Activated T-helper 2 cell treated with anti-CD3 and anti-CD28 coated beads, Interferon-gamma antibody, Interleukin-2, Interleukin-4, amounts not matched to agents 10 μg/mL and 5 μg/mL and 100 μg/mL, durations not matched to agents 14 hours and 24 hours and 36 hours (primary cell): Measurements from ENCODE around the gene CTBP2. TPM values are rescaled to one million over a fixed set of nuclear protein-coding genes. Genes with fewer than 3 reads are reported as not detected.

ENCODE experiments used
- DNase-seq: peaks from one replicate; pipeline ENCODE4 v3.0.0; 2021; ENCODE audit warnings: low spot score
- H3K27ac Mint-ChIP-seq: one replicate; pipeline ENCODE4 v1.8.0; 2021; ENCODE audit warnings: mixed read lengths
- H3K27me3 Mint-ChIP-seq: one replicate; pipeline ENCODE4 v1.8.0; 2021; ENCODE audit warnings: low read depth, mixed read lengths
- H3K36me3 Mint-ChIP-seq: one replicate; pipeline ENCODE4 v1.8.0; 2021; ENCODE audit warnings: low read depth, mixed read lengths
- H3K4me1 Mint-ChIP-seq: one replicate; pipeline ENCODE4 v1.8.0; 2021; ENCODE audit warnings: low read depth, mixed read lengths
- H3K4me3 Mint-ChIP-seq: one replicate; pipeline ENCODE4 v1.8.0; 2021; ENCODE audit warnings: low read depth, mild to moderate bottlenecking, moderate library complexity, mixed read lengths
- H3K9me3 Mint-ChIP-seq: one replicate; pipeline ENCODE4 v1.8.0; 2021; ENCODE audit warnings: mixed read lengths
- intact Hi-C: fragments of 100-400 bp; cut with micrococcal nuclease; formaldehyde crosslinking; loops from one replicate; pipeline ENCODE4 v1.15.1; 2023
- total RNA-seq: library from RNA; stranded (reverse); gene quantifications from 2 replicates; pipeline ENCODE4 v1.2.3, GENCODE V29; 2022

The CTBP2 gene
- total RNA-seq: 0.41 and 0.48 TPM in 2 replicates

- peaks cover 3% of the 10 kb centered on the region for H3K4me1 Mint-ChIP-seq
- H3K4me3 Mint-ChIP-seq: peak within 1 kb of the TSS; percentile 33
- no peaks in the 10 kb centered on the region for H3K9me3 Mint-ChIP-seq
- no peak for DNase-seq
- H3K27ac Mint-ChIP-seq: no peak within 1 kb of the TSS
- H3K27me3 Mint-ChIP-seq: peaks cover 55% of the 10 kb centered on the region
- intact Hi-C loops: no loop called here
- H3K36me3 Mint-ChIP-seq: no peaks in the 10 kb centered on the region
These were observed at the start of gene CTBP2 for GRCh38 chr10:125159932-125160855. Gene CTBP2, minus strand, starts transcription at chr10:125160563.

- intact Hi-C loops: no loop called here
- Mint-ChIP-seq H3K9me3 (no peaks in the 10 kb centered on the region), H3K36me3 (no peaks in the 10 kb centered on the region), H3K27ac (no peak overlapping the region), H3K4me1 (no peaks in the 10 kb centered on the region), H3K4me3 (no peak overlapping the region), H3K27me3 (no peaks in the 10 kb centered on the region)
- no peak for DNase-seq
These were observed 49.4 kb upstream of the CTBP2 start for GRCh38 chr10:125209591-125210355.

GRCh38 chr10:125208854-125209565 lies 48.6 kb upstream of the CTBP2 start:
- intact Hi-C loops: no loop called here
- Mint-ChIP-seq H3K9me3 (no peaks in the 10 kb centered on the region), H3K27me3 (no peaks in the 10 kb centered on the region), H3K27ac (no peak overlapping the region), H3K4me3 (no peak overlapping the region), H3K36me3 (no peaks in the 10 kb centered on the region), H3K4me1 (no peaks in the 10 kb centered on the region)
- no peak for DNase-seq

GRCh38 chr10:125206623-125207022 lies 46.3 kb upstream of the CTBP2 start:
- H3K27ac Mint-ChIP-seq: no peak overlapping the region
- no peak for DNase-seq
- intact Hi-C loops: no loop called here
- H3K9me3 Mint-ChIP-seq: no peaks in the 10 kb centered on the region
- no peaks in the 10 kb centered on the region for H3K4me1 Mint-ChIP-seq
- H3K36me3 Mint-ChIP-seq: no peaks in the 10 kb centered on the region
- H3K27me3 Mint-ChIP-seq: no peaks in the 10 kb centered on the region
- no peak overlapping the region for H3K4me3 Mint-ChIP-seq

- Mint-ChIP-seq H3K4me3 (no peak overlapping the region), H3K9me3 (no peaks in the 10 kb centered on the region), H3K4me1 (no peaks in the 10 kb centered on the region), H3K27me3 (no peaks in the 10 kb centered on the region), H3K36me3 (no peaks in the 10 kb centered on the region), H3K27ac (no peak overlapping the region)
- intact Hi-C loops: no loop called here
- DNase-seq: no peak
These were observed 45.1 kb upstream of the CTBP2 start for GRCh38 chr10:125205431-125205830.

- Mint-ChIP-seq H3K9me3 (no peaks in the 10 kb centered on the region), H3K4me1 (no peaks in the 10 kb centered on the region), H3K27me3 (no peaks in the 10 kb centered on the region), H3K4me3 (no peak overlapping the region), H3K27ac (no peak overlapping the region), H3K36me3 (no peaks in the 10 kb centered on the region)
- DNase-seq: no peak
- intact Hi-C loops: no loop called here
These were observed 44.0 kb upstream of the CTBP2 start for GRCh38 chr10:125204400-125204799.

GRCh38 chr10:125203186-125203800 lies 42.9 kb upstream of the CTBP2 start:
- intact Hi-C loops: no loop called here
- H3K9me3 Mint-ChIP-seq: no peaks in the 10 kb centered on the region
- DNase-seq: no peak
- no peak overlapping the region for H3K4me3 Mint-ChIP-seq
- no peaks in the 10 kb centered on the region for H3K4me1 Mint-ChIP-seq
- no peaks in the 10 kb centered on the region for H3K27me3 Mint-ChIP-seq
- H3K27ac Mint-ChIP-seq: no peak overlapping the region
- H3K36me3 Mint-ChIP-seq: no peaks in the 10 kb centered on the region

- no peak overlapping the region for H3K4me3 Mint-ChIP-seq
- H3K36me3 Mint-ChIP-seq: no peaks in the 10 kb centered on the region
- H3K27ac Mint-ChIP-seq: no peak overlapping the region
- no peaks in the 10 kb centered on the region for H3K9me3 Mint-ChIP-seq
- no peaks in the 10 kb centered on the region for H3K4me1 Mint-ChIP-seq
- intact Hi-C loops: no loop called here
- no peak for DNase-seq
- H3K27me3 Mint-ChIP-seq: no peaks in the 10 kb centered on the region
These were observed 41.6 kb upstream of the CTBP2 start for GRCh38 chr10:125201791-125202622.

GRCh38 chr10:125201108-125201524 lies 40.8 kb upstream of the CTBP2 start:
- Mint-ChIP-seq H3K9me3 (no peaks in the 10 kb centered on the region), H3K36me3 (no peaks in the 10 kb centered on the region), H3K27me3 (no peaks in the 10 kb centered on the region), H3K4me1 (no peaks in the 10 kb centered on the region), H3K27ac (no peak overlapping the region), H3K4me3 (no peak overlapping the region)
- intact Hi-C loops: no loop called here
- DNase-seq: no peak

- Mint-ChIP-seq H3K4me3 (no peak overlapping the region), H3K4me1 (no peaks in the 10 kb centered on the region)
These were observed 40.0 kb upstream of the CTBP2 start for GRCh38 chr10:125200396-125200795.

GRCh38 chr10:125199270-125199669 lies 38.9 kb upstream of the CTBP2 start:
- Mint-ChIP-seq H3K9me3 (no peaks in the 10 kb centered on the region), H3K4me3 (no peak overlapping the region), H3K4me1 (no peaks in the 10 kb centered on the region), H3K36me3 (no peaks in the 10 kb centered on the region), H3K27ac (no peak overlapping the region), H3K27me3 (no peaks in the 10 kb centered on the region)
- intact Hi-C loops: no loop called here
- DNase-seq: no peak

More at GRCh38 chr10:125200396-125200795, 40.0 kb upstream of the CTBP2 start:
- H3K27ac Mint-ChIP-seq: no peak overlapping the region
- H3K36me3 Mint-ChIP-seq: no peaks in the 10 kb centered on the region
- intact Hi-C loops: no loop called here
- no peaks in the 10 kb centered on the region for H3K9me3 Mint-ChIP-seq
- DNase-seq: no peak
- no peaks in the 10 kb centered on the region for H3K27me3 Mint-ChIP-seq

- Mint-ChIP-seq H3K36me3 (no peaks in the 10 kb centered on the region), H3K9me3 (no peaks in the 10 kb centered on the region), H3K4me1 (no peaks in the 10 kb centered on the region), H3K27ac (no peak overlapping the region), H3K4me3 (no peak overlapping the region), H3K27me3 (no peaks in the 10 kb centered on the region)
- intact Hi-C loops: no loop called here
- DNase-seq: no peak
These were observed 34.5 kb upstream of the CTBP2 start for GRCh38 chr10:125194814-125195213.
